Mesothelial cell of epicardium (in vitro differentiated cells): Measurements from ENCODE around the gene PTGDR. TPM values are rescaled to one million over a fixed set of nuclear protein-coding genes. Genes with fewer than 3 reads are reported as not detected.

Experiments
- DNase-seq, 2 experiments: peaks; one replicate each; pipeline ENCODE4 v3.0.0; 2021; ENCODE audit warnings: low spot score in 2 of 2; ENCODE audit not compliant: unreplicated experiment in 2 of 2
- H3K27ac Mint-ChIP-seq: 2 replicates; pipeline ENCODE4 v1.8.0; 2021; ENCODE audit warnings: mixed read lengths
- H3K27me3 Mint-ChIP-seq: 2 replicates; pipeline ENCODE4 v1.8.0; 2021; ENCODE audit warnings: low read depth, mixed read lengths
- H3K36me3 Mint-ChIP-seq: 2 replicates; pipeline ENCODE4 v1.8.0; 2021; ENCODE audit warnings: mixed read lengths
- H3K4me1 Mint-ChIP-seq: 2 replicates; pipeline ENCODE4 v1.8.0; 2021; ENCODE audit warnings: mixed read lengths
- H3K4me3 Mint-ChIP-seq: 2 replicates; pipeline ENCODE4 v1.8.0; 2021; ENCODE audit warnings: mild to moderate bottlenecking, moderate library complexity, mixed read lengths
- H3K9me3 Mint-ChIP-seq: 2 replicates; pipeline ENCODE4 v1.8.0; 2021; ENCODE audit warnings: mixed read lengths
- total RNA-seq: library from RNA; stranded (reverse); gene quantifications from 3 replicates; pipeline ENCODE4 v1.2.1, GENCODE V29; 2021
- TF ChIP-seq, protein P1 (sequence below): fragments of 200-600 bp; sonication (generic); IDR thresholded peaks from one replicate; pipeline ENCODE4 v1.5.0; 2021; ENCODE audit warnings: antibody characterized with exemption; ENCODE audit not compliant: unreplicated experiment

PTGDR gene
- total RNA-seq, 1 donor from 2014 or later = 0.07 TPM

- TF ChIP-seq, protein P1, sequence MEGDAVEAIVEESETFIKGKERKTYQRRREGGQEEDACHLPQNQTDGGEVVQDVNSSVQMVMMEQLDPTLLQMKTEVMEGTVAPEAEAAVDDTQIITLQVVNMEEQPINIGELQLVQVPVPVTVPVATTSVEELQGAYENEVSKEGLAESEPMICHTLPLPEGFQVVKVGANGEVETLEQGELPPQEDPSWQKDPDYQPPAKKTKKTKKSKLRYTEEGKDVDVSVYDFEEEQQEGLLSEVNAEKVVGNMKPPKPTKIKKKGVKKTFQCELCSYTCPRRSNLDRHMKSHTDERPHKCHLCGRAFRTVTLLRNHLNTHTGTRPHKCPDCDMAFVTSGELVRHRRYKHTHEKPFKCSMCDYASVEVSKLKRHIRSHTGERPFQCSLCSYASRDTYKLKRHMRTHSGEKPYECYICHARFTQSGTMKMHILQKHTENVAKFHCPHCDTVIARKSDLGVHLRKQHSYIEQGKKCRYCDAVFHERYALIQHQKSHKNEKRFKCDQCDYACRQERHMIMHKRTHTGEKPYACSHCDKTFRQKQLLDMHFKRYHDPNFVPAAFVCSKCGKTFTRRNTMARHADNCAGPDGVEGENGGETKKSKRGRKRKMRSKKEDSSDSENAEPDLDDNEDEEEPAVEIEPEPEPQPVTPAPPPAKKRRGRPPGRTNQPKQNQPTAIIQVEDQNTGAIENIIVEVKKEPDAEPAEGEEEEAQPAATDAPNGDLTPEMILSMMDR = no peak
- Mint-ChIP-seq H3K27ac (no peak overlapping the region), H3K4me1 (peaks cover 8% of the 10 kb centered on the region), H3K9me3 (no peaks in the 10 kb centered on the region), H3K4me3 (no peak overlapping the region), H3K27me3 (peaks cover 25% of the 10 kb centered on the region), H3K36me3 (no peaks in the 10 kb centered on the region)
- no peak for DNase-seq
These were observed 14.0 kb upstream of the PTGDR start for GRCh38 chr14:52253503-52253902.

DNA sequence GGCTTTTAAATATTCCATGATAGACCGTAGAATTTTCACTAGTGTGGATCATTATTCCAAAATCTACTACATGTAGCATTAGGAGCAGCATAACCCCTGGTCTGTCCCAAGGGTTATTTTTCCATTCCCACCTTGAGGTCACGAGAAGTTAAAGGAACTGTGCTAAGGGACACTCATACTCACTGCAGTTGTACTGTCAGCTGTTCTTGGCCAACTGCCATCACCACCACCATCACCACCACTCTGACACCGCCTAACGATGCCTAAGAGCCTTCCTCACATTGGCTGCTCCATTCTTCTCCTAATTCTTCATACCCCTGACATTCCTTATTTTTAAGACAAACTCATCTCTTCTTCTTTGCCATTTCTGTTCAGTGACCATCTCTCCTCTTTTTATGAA lies 13.4 kb upstream of the PTGDR start:
- H3K27me3 Mint-ChIP-seq = peaks cover 28% of the 10 kb centered on the region
- H3K4me3 Mint-ChIP-seq = no peak overlapping the region
- peaks cover 8% of the 10 kb centered on the region for H3K4me1 Mint-ChIP-seq
- no peak for DNase-seq
- no peaks in the 10 kb centered on the region for H3K9me3 Mint-ChIP-seq
- no peaks in the 10 kb centered on the region for H3K36me3 Mint-ChIP-seq
- TF ChIP-seq, protein P1 = no peak
- H3K27ac Mint-ChIP-seq = no peak overlapping the region

DNA sequence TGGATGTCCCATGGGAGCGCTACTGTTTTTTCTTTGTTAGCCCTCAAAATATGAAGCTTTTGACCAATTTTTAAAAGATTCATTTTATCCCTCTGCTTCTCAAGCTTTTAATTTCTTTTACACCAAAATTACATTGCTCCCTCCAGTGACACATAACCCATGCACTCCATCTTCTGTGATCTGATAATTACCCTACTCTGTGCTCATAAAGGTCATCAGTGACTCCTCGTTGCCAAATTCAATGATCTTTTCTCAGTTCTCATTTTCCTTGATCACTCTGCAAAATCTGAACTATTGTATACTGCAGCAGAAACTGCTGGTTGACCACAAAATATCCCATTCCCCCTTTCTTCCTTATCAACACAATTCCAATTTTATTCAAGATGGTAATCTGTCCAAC lies 8.7 kb upstream of the PTGDR start:
- Mint-ChIP-seq H3K27ac (no peak overlapping the region), H3K4me1 (no peaks in the 10 kb centered on the region), H3K9me3 (no peaks in the 10 kb centered on the region), H3K36me3 (no peaks in the 10 kb centered on the region), H3K27me3 (peaks cover 37% of the 10 kb centered on the region), H3K4me3 (no peak overlapping the region)
- no peak for DNase-seq
- TF ChIP-seq, protein P1 = no peak

DNA sequence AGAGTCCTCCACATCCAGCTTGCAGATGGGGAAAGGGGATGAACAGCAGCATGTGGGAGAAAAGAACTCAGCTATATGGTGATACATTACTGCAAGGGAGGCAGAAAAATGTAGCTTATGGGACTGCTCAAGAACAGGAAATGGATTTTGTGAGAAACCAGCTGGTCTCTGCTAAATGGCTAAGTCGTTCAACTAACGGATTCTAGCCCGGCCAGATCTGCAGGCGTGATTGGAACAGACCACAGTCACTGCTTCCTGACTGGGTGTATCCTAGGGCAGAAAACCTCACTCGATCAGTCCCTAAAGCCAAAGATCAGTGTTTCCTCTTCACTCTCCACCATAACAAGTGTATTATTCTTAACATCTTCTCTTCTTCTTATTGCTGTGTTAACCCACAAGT lies 8.1 kb upstream of the PTGDR start:
- Mint-ChIP-seq H3K4me3 (no peak overlapping the region), H3K36me3 (no peaks in the 10 kb centered on the region), H3K27ac (no peak overlapping the region), H3K4me1 (no peaks in the 10 kb centered on the region), H3K27me3 (peaks cover 43% of the 10 kb centered on the region), H3K9me3 (no peaks in the 10 kb centered on the region)
- no peak for DNase-seq
- TF ChIP-seq, protein P1 = no peak

GRCh38 chr14:52262600-52262999 lies 4.9 kb upstream of the PTGDR start:
- H3K36me3 Mint-ChIP-seq = no peaks in the 10 kb centered on the region
- H3K4me3 Mint-ChIP-seq = no peak overlapping the region
- H3K4me1 Mint-ChIP-seq = no peaks in the 10 kb centered on the region
- H3K27ac Mint-ChIP-seq = no peak overlapping the region
- peaks cover 66% of the 10 kb centered on the region for H3K27me3 Mint-ChIP-seq
- no peak for DNase-seq
- no peaks in the 10 kb centered on the region for H3K9me3 Mint-ChIP-seq
- TF ChIP-seq, protein P1 = no peak

DNA sequence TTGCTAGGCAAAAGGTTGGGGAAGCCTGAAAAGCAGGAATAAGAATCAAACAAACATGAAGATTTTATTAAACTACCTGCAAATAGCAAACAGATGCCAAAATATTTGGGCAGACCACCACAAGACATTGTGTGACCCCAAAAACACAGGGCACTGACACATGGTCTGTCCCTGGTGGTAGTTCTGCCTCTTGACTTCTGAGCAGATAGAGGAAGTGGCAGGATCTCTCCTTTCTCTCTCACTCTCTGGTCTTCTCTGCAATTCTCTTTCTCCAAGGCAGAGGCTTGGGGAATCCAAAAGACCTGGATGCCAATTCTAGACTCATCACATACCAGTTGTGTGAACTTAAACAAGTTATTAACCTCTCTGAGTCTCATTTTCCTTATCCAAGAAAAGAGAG lies 4.3 kb upstream of the PTGDR start:
- H3K4me3 Mint-ChIP-seq = no peak overlapping the region
- H3K27ac Mint-ChIP-seq = no peak overlapping the region
- DNase-seq = no peak
- H3K4me1 Mint-ChIP-seq = peaks cover 4% of the 10 kb centered on the region
- no peaks in the 10 kb centered on the region for H3K36me3 Mint-ChIP-seq
- TF ChIP-seq, protein P1 = no peak
- H3K9me3 Mint-ChIP-seq = no peaks in the 10 kb centered on the region
- peaks cover 72% of the 10 kb centered on the region for H3K27me3 Mint-ChIP-seq
